ENCODE measurements around the gene VAPA. TPM values are rescaled to one million over a fixed set of nuclear protein-coding genes. Genes with fewer than 3 reads are reported as not detected.

The VAPA gene
- polyA plus RNA-seq, 1 donor (not counting 4 experiments of a cell fraction or from before 2014, with no cell fraction given) = 350 TPM

DNA sequence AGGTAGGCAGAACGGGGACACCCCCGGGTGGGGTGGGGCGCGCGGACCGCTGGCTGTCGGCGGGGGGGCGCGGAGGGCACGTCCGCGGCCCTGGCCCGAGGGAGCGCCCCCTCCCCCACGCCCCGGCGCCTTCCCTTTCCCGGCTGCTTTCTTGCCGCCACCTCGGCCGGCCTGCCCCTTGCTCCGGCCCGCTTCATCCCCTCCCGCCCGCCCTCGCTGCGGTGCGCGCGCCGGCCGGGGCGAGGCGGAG is 443 bp downstream of the VAPA start:
- H4K20me1 ChIP-seq (ENCODE audit: control insufficient read depth, extremely low read depth, insufficient read depth, low read length) = peaks cover 18% of the 10 kb centered on the region
- no peak overlapping the region for H2AFZ ChIP-seq (ENCODE audit: control insufficient read depth, low read length)
- no peaks in the 10 kb centered on the region for H3K27me3 ChIP-seq (ENCODE audit: control insufficient read depth, extremely low read depth, insufficient read depth, low read length)
- peak overlapping the region; percentile 93 for H3K27ac ChIP-seq (ENCODE audit: control insufficient read depth, insufficient read depth, low read length)
- H3K9me3 ChIP-seq (ENCODE audit: control insufficient read depth, low read depth, low read length) = no peaks in the 10 kb centered on the region
- peak overlapping the region; percentile 87 for H3K9ac ChIP-seq (ENCODE audit: control insufficient read depth, extremely low read depth, insufficient read depth, low read length)
- peak overlapping the region; percentile 88 to 95 (median 90) for H3K4me3 ChIP-seq (ENCODE audit: control insufficient read depth in 2 of 3, extremely low read depth in 1 of 3, insufficient read depth in 2 of 3, low read depth in 1 of 3, low read length in 3 of 3)
- FAIRE-seq (no peak), DNase-seq (ENCODE audit: low read depth, low spot score) (no peak)
- no peaks in the 10 kb centered on the region for H3K36me3 ChIP-seq (ENCODE audit: control insufficient read depth in 2 of 2, extremely low read depth in 1 of 2, insufficient read depth in 2 of 2, low read length in 2 of 2)
- no peak overlapping the region for H3K4me2 ChIP-seq (ENCODE audit: control insufficient read depth, extremely low read depth, insufficient read depth, low read depth, low read length)
- peaks cover 51% of the 10 kb centered on the region for H3K79me2 ChIP-seq (ENCODE audit: control insufficient read depth, insufficient read depth, low read length)
- dilution Hi-C loops (cut with MboI; ENCODE audit: extremely low pct_ligation_motif_present, low sequenced_read_pairs) = no loop called here
- no peak for TF ChIP-seq EZH2 (IDR thresholded peaks at IDR 0.05; ENCODE audit: low read length)
- TF ChIP-seq, protein P1, sequence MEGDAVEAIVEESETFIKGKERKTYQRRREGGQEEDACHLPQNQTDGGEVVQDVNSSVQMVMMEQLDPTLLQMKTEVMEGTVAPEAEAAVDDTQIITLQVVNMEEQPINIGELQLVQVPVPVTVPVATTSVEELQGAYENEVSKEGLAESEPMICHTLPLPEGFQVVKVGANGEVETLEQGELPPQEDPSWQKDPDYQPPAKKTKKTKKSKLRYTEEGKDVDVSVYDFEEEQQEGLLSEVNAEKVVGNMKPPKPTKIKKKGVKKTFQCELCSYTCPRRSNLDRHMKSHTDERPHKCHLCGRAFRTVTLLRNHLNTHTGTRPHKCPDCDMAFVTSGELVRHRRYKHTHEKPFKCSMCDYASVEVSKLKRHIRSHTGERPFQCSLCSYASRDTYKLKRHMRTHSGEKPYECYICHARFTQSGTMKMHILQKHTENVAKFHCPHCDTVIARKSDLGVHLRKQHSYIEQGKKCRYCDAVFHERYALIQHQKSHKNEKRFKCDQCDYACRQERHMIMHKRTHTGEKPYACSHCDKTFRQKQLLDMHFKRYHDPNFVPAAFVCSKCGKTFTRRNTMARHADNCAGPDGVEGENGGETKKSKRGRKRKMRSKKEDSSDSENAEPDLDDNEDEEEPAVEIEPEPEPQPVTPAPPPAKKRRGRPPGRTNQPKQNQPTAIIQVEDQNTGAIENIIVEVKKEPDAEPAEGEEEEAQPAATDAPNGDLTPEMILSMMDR (optimal IDR thresholded peaks at IDR 0.05 in 1 of 3, IDR thresholded peaks at IDR 0.05 in 1 of 3, conservative IDR thresholded peaks at IDR 0.05 in 1 of 3; ENCODE audit: extremely low read depth in 1 of 3, insufficient read depth in 2 of 3, low read length in 3 of 3) = no peak
- H3K4me1 ChIP-seq (ENCODE audit: control insufficient read depth, extremely low read depth, insufficient read depth, low read length) = peaks cover 29% of the 10 kb centered on the region
- no peaks in the 10 kb centered on the region for H3K9me1 ChIP-seq (ENCODE audit: control insufficient read depth, extremely low read depth, insufficient read depth, low read length)

DNA sequence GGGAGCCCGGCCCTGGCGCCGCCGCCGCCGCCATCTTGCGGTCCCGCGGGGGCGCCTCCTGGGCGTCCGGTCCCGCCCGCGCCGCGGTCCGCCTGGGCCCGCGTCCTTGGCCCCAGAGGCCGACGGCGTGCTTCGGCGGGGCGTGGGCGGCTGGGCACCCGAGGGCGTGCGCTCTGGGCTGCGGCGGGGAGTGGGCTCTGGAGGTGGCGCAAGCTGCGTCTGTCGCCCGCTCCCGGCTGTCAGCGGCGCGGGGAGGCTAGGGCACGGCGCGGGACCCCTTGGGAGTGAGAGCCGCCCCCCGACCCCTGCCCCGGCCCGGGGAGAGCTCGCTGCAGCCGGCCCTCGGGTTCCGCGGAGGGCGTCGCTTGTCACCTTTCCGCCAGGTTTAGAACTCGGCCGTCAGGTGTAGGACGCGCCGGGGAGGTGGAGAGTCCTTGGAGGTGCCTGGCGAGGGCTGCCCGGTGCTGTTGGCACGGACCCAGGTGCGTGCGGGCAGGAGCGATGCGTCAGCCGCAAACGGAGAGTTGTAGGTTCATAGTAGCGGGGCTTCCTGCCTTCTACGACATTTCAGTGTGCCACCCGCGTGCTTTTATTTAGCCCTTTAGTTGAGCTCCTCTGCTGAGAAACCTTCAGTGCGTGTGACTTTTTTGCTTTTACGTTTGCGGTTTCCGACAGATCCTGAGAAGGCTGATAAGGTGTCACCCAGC is 921 bp downstream of the VAPA start:
- H3K9me3 ChIP-seq (ENCODE audit: control insufficient read depth, low read depth, low read length) = no peaks in the 10 kb centered on the region
- peak overlapping the region; percentile 87 for H3K9ac ChIP-seq (ENCODE audit: control insufficient read depth, extremely low read depth, insufficient read depth, low read length)
- peaks cover 21% of the 10 kb centered on the region for H4K20me1 ChIP-seq (ENCODE audit: control insufficient read depth, extremely low read depth, insufficient read depth, low read length)
- H3K9me1 ChIP-seq (ENCODE audit: control insufficient read depth, extremely low read depth, insufficient read depth, low read length) = peaks cover under 1% of the 10 kb centered on the region
- dilution Hi-C loops (cut with MboI; ENCODE audit: extremely low pct_ligation_motif_present, low sequenced_read_pairs) = no loop called here
- H3K27ac ChIP-seq (ENCODE audit: control insufficient read depth, insufficient read depth, low read length) = peak overlapping the region; percentile 93
- no peaks in the 10 kb centered on the region for H3K27me3 ChIP-seq (ENCODE audit: control insufficient read depth, extremely low read depth, insufficient read depth, low read length)
- peak; percentile 63 for FAIRE-seq
- peaks cover 33% of the 10 kb centered on the region for H3K4me1 ChIP-seq (ENCODE audit: control insufficient read depth, extremely low read depth, insufficient read depth, low read length)
- peak overlapping the region; percentile 78 to 90 (median 79) for H3K4me3 ChIP-seq (ENCODE audit: control insufficient read depth in 2 of 3, extremely low read depth in 1 of 3, insufficient read depth in 2 of 3, low read depth in 1 of 3, low read length in 3 of 3)
- H3K36me3 ChIP-seq (ENCODE audit: control insufficient read depth in 2 of 2, extremely low read depth in 1 of 2, insufficient read depth in 2 of 2, low read length in 2 of 2) = no peaks in the 10 kb centered on the region
- DNase-seq (ENCODE audit: low read depth, low spot score) = no peak
- no peak overlapping the region for H2AFZ ChIP-seq (ENCODE audit: control insufficient read depth, low read length)
- H3K79me2 ChIP-seq (ENCODE audit: control insufficient read depth, insufficient read depth, low read length) = peaks cover 56% of the 10 kb centered on the region
- H3K4me2 ChIP-seq (ENCODE audit: control insufficient read depth, extremely low read depth, insufficient read depth, low read depth, low read length) = peak overlapping the region; percentile 61
- no peak for TF ChIP-seq EZH2 (IDR thresholded peaks at IDR 0.05; ENCODE audit: low read length)
- TF ChIP-seq, protein P1 (optimal IDR thresholded peaks at IDR 0.05 in 1 of 3, IDR thresholded peaks at IDR 0.05 in 1 of 3, conservative IDR thresholded peaks at IDR 0.05 in 1 of 3; ENCODE audit: extremely low read depth in 1 of 3, insufficient read depth in 2 of 3, low read length in 3 of 3) = no peak
